GM19463 (cell line): ENCODE measurements around the gene CHMP6.
"Not testable (repeated sequence)": the region's sequence is repeated elsewhere in the genome, so short reads cannot be mapped to it uniquely, and the experiment has no call there.

Source experiments
- ATAC-seq: cut with Tn5 transposase; IDR thresholded peaks from one replicate; pipeline ENCODE4 v1.9.1; 2021; ENCODE audit warnings: mild to moderate bottlenecking, moderate library complexity; ENCODE audit not compliant: unreplicated experiment

The CHMP6 gene

GRCh38 chr17:81011951-81012350, 20.3 kb downstream of the CHMP6 start:
- ATAC-seq = no peak

- no peak for ATAC-seq
Measured at GRCh38 chr17:81012574-81013447, 21.2 kb downstream of the CHMP6 start.

GRCh38 chr17:81013642-81014041, 22.0 kb downstream of the CHMP6 start:
- ATAC-seq = no peak

GRCh38 chr17:81015136-81015535, 23.5 kb downstream of the CHMP6 start:
- no peak for ATAC-seq

GRCh38 chr17:81016575-81016974, 24.9 kb downstream of the CHMP6 start:
- ATAC-seq = no peak

- ATAC-seq = not testable (repeated sequence)
Measured at GRCh38 chr17:81017330-81017729, 25.7 kb downstream of the CHMP6 start.

- ATAC-seq = no peak
Measured at GRCh38 chr17:81018044-81018802, 26.6 kb downstream of the CHMP6 start.

GRCh38 chr17:81019563-81020442, 28.2 kb downstream of the CHMP6 start:
- no peak for ATAC-seq

GRCh38 chr17:81020443-81020766, 28.8 kb downstream of the CHMP6 start:
- ATAC-seq = no peak

- no peak for ATAC-seq
Measured at GRCh38 chr17:81020767-81021497, 29.3 kb downstream of the CHMP6 start.

- no peak for ATAC-seq
Measured at GRCh38 chr17:81021531-81022343, 30.1 kb downstream of the CHMP6 start.

- no peak for ATAC-seq
Measured at GRCh38 chr17:81022344-81022676, 30.7 kb downstream of the CHMP6 start.

GRCh38 chr17:81025065-81025740, 33.6 kb downstream of the CHMP6 start:
- ATAC-seq = no peak

- ATAC-seq = no peak
Measured at GRCh38 chr17:81025741-81026129, 34.1 kb downstream of the CHMP6 start.

- no peak for ATAC-seq
Measured at GRCh38 chr17:81026266-81027036, 34.8 kb downstream of the CHMP6 start.

GRCh38 chr17:81027038-81027437, 35.4 kb downstream of the CHMP6 start:
- ATAC-seq = no peak

GRCh38 chr17:81027591-81028505, 36.2 kb downstream of the CHMP6 start:
- no peak for ATAC-seq

GRCh38 chr17:81028506-81028858, 36.8 kb downstream of the CHMP6 start:
- ATAC-seq = no peak
